LNCAP (cell line): ENCODE data around the gene PPP1R2C.

Experiments
- TF ChIP-seq, protein P1 (sequence below): fragments of 450-650 bp; IDR thresholded peaks from 2 replicates; pipeline ENCODE4 v1.5.1; 2017; ENCODE audit warnings: mild to moderate bottlenecking

The PPP1R2C gene

DNA sequence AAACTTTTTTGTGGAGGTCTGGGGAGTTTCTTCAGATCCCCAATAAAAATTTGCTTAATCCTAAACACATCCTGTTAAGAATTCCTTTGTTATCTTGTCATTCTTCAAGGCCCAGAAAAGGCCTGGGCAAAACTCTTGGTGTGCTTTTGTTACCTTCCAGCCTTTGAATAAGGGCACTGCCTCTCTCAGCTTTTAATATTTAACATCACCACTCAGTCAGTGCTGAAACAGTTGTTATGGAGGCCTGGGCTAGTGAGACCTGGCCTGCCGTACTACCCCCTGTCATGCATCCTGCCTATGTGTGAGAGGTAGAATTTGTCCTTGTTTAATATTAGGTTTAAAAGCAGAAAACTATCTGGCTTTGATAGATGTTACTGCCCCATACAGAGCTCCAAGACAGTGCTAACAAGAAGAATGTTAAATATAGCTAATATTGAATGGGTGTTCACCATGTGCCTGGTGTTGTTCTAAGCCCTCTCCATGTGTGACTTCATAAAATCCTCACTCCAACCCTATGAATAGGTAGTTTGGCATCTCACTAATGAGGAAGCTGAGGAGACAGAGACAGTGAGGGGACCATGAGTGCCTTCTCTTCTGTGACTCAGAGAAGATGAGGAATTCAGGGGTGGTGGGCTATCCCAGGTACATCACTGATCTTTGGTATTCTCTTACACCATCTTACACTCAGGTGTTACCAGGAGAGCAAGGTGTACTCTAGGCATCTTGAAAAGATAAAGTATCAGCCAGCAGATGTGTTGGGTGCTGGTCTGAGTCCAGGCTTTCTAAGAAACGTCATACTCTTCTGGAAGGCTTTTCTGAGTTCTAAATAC lies 6.2 kb downstream of the PPP1R2C start:
- TF ChIP-seq, protein P1, sequence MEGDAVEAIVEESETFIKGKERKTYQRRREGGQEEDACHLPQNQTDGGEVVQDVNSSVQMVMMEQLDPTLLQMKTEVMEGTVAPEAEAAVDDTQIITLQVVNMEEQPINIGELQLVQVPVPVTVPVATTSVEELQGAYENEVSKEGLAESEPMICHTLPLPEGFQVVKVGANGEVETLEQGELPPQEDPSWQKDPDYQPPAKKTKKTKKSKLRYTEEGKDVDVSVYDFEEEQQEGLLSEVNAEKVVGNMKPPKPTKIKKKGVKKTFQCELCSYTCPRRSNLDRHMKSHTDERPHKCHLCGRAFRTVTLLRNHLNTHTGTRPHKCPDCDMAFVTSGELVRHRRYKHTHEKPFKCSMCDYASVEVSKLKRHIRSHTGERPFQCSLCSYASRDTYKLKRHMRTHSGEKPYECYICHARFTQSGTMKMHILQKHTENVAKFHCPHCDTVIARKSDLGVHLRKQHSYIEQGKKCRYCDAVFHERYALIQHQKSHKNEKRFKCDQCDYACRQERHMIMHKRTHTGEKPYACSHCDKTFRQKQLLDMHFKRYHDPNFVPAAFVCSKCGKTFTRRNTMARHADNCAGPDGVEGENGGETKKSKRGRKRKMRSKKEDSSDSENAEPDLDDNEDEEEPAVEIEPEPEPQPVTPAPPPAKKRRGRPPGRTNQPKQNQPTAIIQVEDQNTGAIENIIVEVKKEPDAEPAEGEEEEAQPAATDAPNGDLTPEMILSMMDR, result no peak

DNA sequence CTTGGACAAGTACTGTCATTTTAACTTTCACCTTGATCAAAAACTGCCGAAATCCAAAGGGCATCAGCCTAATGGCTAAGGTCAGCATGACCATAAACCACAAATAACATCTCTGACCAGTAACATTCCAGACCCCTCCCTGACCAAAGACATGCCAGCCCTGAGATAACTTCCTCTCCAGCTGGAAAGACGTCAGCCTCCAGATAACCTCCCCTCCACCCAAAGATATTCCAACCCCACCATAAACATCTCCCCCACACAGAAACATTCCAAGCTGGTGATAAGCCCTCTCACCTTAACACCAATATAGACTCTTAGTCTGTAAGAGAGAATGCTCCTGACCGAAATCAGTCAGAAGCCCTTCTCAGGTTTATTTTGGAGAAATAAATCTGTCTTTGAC lies 7.4 kb downstream of the PPP1R2C start:
- TF ChIP-seq, protein P1, result no peak

DNA sequence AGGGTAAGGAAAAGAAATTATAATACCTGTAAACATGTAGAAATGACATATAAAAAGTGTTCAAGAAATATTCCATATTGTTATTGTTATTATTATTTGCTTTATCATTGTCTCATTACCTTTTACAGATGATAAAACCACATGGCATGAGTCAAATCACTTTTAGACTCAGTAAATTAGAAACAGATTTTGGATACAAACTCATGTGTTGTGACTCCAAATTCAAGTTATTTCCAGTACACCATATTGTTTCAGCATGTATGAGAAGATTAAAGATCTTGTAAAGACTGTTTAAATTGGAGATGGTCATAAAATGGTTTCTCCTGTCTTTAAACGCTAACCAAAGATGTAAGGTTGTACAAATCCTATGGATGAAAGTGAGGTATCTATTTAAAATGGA lies 18.1 kb downstream of the PPP1R2C start:
- TF ChIP-seq, protein P1, result no peak

DNA sequence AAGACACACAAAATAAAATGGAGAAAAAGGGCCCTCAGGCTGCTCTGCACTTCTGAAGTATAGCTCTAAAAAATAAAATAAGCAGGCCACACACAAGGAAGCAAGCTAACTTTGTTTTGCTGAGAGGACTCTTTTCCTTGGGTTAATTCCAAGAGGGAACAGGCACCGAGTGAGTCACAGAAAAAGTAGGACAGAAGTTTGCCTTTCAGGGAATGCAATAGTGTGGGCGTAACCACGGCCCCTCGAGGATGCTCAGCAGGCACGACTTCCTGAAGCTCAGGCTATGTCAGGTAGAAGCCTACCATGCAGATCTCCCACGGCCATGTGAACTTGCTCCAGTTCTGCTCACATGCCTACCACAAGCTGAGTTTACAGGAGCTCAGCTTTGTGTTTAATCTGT lies 22.1 kb downstream of the PPP1R2C start:
- TF ChIP-seq, protein P1, result no peak

DNA sequence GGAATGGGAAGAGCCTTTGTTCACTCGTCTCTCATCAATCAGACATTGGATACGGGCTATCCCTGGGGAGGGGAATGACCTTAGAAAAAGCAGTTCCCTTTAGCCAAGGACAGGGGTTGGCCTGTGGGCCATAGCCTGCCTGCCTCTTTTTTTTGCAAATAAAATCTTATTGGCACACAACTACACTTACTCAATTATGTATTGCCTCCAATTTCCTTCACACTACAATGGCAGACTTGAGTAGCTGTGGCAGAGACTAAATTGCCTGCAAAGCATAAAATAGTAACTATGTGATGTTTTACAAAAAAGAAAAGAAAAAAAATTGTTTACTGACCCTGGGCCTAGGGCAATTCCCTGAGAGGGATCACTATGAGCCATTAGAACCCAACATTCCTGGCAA lies 23.4 kb downstream of the PPP1R2C start:
- TF ChIP-seq, protein P1, result no peak

DNA sequence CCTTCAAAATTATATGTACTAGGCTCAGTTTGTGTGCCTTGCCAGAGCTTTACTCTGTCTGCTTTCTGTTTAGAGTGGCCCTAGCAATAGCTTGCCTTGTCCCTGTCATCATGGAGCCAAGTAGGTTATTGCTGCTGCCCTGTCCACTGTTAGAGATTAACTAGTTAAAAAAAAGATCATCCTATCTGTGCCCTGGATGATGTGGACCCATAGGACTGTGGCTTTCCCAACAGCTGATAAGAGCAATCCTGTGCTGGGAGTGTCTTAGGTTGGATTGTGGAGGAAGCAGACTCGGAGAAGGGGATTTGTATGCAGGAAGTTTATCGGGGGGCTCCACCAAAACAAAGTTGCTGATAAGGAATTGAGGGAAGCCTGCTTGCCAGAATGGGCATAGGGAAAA lies 23.8 kb downstream of the PPP1R2C start:
- TF ChIP-seq, protein P1, result no peak

- TF ChIP-seq, protein P1, result no peak
Observed at GRCh38 chrX:42752730-42753129, 25.2 kb downstream of the PPP1R2C start.

GRCh38 chrX:42751573-42751972 lies 26.4 kb downstream of the PPP1R2C start:
- TF ChIP-seq, protein P1, result no peak
